Measurements from ENCODE around the gene FKBP1A.

DNA sequence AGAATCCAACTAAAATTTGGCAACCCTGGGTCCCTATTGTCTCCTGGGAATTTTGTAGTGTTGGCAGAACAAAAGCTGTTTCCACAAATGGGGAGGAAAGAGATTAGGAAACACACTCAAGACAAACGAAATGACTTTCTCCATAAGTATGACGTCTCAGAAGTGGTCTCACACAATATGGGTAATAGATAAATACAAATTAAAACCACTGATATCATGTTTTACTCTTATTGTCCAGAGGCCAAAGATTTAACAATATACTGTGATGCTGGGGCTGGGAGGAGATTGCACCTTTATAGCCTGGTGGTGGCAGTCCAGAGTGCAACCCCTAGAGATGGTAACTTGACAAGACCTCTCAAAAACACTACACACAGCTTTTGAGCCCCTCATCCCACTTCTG, 18.6 kb downstream of the FKBP1A start:
- TF ChIP-seq, protein P1, sequence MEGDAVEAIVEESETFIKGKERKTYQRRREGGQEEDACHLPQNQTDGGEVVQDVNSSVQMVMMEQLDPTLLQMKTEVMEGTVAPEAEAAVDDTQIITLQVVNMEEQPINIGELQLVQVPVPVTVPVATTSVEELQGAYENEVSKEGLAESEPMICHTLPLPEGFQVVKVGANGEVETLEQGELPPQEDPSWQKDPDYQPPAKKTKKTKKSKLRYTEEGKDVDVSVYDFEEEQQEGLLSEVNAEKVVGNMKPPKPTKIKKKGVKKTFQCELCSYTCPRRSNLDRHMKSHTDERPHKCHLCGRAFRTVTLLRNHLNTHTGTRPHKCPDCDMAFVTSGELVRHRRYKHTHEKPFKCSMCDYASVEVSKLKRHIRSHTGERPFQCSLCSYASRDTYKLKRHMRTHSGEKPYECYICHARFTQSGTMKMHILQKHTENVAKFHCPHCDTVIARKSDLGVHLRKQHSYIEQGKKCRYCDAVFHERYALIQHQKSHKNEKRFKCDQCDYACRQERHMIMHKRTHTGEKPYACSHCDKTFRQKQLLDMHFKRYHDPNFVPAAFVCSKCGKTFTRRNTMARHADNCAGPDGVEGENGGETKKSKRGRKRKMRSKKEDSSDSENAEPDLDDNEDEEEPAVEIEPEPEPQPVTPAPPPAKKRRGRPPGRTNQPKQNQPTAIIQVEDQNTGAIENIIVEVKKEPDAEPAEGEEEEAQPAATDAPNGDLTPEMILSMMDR (IDR thresholded peaks at IDR 0.05; ENCODE audit: borderline replicate concordance, extremely low read depth, low read length, poor library complexity, severe bottlenecking): peak; percentile 10
- TF ChIP-seq EZH2 (IDR thresholded peaks at IDR 0.05; ENCODE audit: borderline replicate concordance, low read depth, low read length, severe bottlenecking): no peak

All from DND-41 (cell line).